ENCODE results near the gene DNAAF8.

DNA sequence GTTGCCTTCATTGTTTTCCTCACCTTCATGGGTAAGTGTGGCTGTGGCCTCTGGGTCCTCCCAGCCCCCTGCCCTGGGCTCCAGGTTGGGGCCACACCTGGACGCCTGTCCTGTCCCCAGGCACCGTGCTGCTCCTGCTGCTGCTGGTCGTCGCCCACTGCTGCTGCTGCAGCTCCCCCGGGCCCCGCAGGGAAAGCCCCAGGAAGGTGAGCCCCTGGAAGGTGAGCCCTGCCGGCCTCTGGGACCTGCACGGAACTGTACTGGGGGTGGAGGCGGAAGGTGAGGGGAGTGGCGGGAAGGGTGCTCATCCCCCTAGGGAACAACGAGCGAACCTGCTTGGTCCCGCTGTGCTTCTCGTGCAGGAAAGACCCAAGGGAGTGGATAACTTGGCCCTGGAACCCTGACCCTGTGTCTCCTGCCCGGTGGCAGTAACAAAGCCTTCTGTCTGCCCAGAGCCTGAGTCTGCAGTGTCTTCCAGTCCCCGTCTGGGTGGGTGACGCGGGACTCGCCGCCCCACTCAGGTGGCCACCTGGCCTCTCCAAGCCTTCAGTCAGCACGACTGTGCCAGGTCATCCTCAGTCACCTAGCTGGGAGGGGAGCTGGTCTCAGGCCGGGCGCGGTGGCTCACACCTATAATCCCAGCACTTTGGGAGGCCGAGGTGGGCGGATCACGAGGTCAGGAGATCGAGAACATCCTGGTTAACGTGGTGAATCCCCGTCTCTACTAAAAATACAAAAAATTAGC lies 61.7 kb downstream of the DNAAF8 start:
- TF ChIP-seq, protein P1, sequence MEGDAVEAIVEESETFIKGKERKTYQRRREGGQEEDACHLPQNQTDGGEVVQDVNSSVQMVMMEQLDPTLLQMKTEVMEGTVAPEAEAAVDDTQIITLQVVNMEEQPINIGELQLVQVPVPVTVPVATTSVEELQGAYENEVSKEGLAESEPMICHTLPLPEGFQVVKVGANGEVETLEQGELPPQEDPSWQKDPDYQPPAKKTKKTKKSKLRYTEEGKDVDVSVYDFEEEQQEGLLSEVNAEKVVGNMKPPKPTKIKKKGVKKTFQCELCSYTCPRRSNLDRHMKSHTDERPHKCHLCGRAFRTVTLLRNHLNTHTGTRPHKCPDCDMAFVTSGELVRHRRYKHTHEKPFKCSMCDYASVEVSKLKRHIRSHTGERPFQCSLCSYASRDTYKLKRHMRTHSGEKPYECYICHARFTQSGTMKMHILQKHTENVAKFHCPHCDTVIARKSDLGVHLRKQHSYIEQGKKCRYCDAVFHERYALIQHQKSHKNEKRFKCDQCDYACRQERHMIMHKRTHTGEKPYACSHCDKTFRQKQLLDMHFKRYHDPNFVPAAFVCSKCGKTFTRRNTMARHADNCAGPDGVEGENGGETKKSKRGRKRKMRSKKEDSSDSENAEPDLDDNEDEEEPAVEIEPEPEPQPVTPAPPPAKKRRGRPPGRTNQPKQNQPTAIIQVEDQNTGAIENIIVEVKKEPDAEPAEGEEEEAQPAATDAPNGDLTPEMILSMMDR (IDR thresholded peaks at IDR 0.05; ENCODE audit: poor library complexity, severe bottlenecking), result no peak
- no peak for TF ChIP-seq POLR2AphosphoS5 (IDR thresholded peaks at IDR 0.05)
- no peak for TF ChIP-seq EZH2 (IDR thresholded peaks at IDR 0.05; ENCODE audit: borderline replicate concordance, insufficient read depth, low read length, poor library complexity, severe bottlenecking)
- TF ChIP-seq RAD21 (conservative IDR thresholded peaks at IDR 0.05), result no peak
- no peak for TF ChIP-seq SMC3 (conservative IDR thresholded peaks at IDR 0.05; ENCODE audit: poor library complexity)
- no peak for TF ChIP-seq TAF1 (IDR thresholded peaks at IDR 0.05; ENCODE audit: low read depth)
- no peak for TF ChIP-seq EP300 (conservative IDR thresholded peaks at IDR 0.05; ENCODE audit: poor library complexity, severe bottlenecking)
- no peak for TF ChIP-seq MXI1 (conservative IDR thresholded peaks at IDR 0.05; ENCODE audit: poor library complexity, severe bottlenecking)
- TF ChIP-seq, protein P2, sequence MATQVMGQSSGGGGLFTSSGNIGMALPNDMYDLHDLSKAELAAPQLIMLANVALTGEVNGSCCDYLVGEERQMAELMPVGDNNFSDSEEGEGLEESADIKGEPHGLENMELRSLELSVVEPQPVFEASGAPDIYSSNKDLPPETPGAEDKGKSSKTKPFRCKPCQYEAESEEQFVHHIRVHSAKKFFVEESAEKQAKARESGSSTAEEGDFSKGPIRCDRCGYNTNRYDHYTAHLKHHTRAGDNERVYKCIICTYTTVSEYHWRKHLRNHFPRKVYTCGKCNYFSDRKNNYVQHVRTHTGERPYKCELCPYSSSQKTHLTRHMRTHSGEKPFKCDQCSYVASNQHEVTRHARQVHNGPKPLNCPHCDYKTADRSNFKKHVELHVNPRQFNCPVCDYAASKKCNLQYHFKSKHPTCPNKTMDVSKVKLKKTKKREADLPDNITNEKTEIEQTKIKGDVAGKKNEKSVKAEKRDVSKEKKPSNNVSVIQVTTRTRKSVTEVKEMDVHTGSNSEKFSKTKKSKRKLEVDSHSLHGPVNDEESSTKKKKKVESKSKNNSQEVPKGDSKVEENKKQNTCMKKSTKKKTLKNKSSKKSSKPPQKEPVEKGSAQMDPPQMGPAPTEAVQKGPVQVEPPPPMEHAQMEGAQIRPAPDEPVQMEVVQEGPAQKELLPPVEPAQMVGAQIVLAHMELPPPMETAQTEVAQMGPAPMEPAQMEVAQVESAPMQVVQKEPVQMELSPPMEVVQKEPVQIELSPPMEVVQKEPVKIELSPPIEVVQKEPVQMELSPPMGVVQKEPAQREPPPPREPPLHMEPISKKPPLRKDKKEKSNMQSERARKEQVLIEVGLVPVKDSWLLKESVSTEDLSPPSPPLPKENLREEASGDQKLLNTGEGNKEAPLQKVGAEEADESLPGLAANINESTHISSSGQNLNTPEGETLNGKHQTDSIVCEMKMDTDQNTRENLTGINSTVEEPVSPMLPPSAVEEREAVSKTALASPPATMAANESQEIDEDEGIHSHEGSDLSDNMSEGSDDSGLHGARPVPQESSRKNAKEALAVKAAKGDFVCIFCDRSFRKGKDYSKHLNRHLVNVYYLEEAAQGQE (IDR thresholded peaks at IDR 0.05; ENCODE audit: borderline replicate concordance), result no peak
